SH-SY5Y (cell line): ENCODE data around the gene PRKG1.

ENCODE experiments used
- GATA2 ChIP-seq: IDR thresholded peaks from 2 replicates; pipeline ENCODE4 v1.6.1; 2011; ENCODE audit warnings: mild to moderate bottlenecking, low read depth, low read length
- GATA3 ChIP-seq: IDR thresholded peaks from 2 replicates; pipeline ENCODE4 v1.6.1; 2011; ENCODE audit warnings: low read depth, mild to moderate bottlenecking, low read length, moderate library complexity

- TF ChIP-seq GATA3 (no peak), GATA2 (no peak)
These were observed 274.3 kb downstream of the PRKG1 start for GRCh38 chr10:51348622-51349021.
